H1 (cell line): ENCODE data around the gene URM1. TPM values are rescaled to one million over a fixed set of nuclear protein-coding genes. Genes with fewer than 3 reads are reported as not detected.

Source experiments
- CTCF ChIA-PET: fragments of 300-600 bp; sonication (Branson Sonifier 250); formaldehyde crosslinking; loops from one replicate; lab custom pipeline; 2021; ENCODE audit not compliant: partially characterized antibody; lab: Charles Lee
- POLR2A ChIA-PET: fragments of 300-600 bp; sonication (Branson Sonifier 250); formaldehyde crosslinking; loops from one replicate; lab custom pipeline; 2021; ENCODE audit warnings: inconsistent platforms; ENCODE audit not compliant: partially characterized antibody; lab: Charles Lee
- DNase-seq, 2 experiments: peaks; one replicate each; pipeline versions ENCODE4 v3.0.0 to v3.0.0-alpha.2; 2010 to 2022; ENCODE audit warnings: low spot score in 2 of 2, low read depth in 1 of 2, mixed read lengths in 1 of 2
- FAIRE-seq: peaks from 2 replicates; lab custom pipeline; 2011; peaks lifted over from hg19 to GRCh38; lab: Jason Lieb, UNC
- H2AFZ ChIP-seq: 2 replicates; pipeline ENCODE4 v1.8.1; 2012; ENCODE audit warnings: low read length, inconsistent platforms
- H2AK5ac ChIP-seq: 2 replicates; pipeline ENCODE4 v1.6.1; 2013; ENCODE audit warnings: low read depth, low read length
- H2BK120ac ChIP-seq: replicated peaks from 2 replicates; pipeline ENCODE3; 2013; ENCODE audit warnings: low read depth, low read length, inconsistent platforms
- H2BK12ac ChIP-seq: 2 replicates; pipeline ENCODE4 v1.6.1; 2013; ENCODE audit warnings: low read depth, low read length
- H2BK15ac ChIP-seq: 2 replicates; pipeline ENCODE4 v1.6.1; 2013; ENCODE audit warnings: low read length
- H2BK20ac ChIP-seq: 2 replicates; pipeline ENCODE4 v1.6.1; 2013; ENCODE audit warnings: low read length
- H2BK5ac ChIP-seq: 2 replicates; pipeline ENCODE4 v1.6.1; 2013; ENCODE audit warnings: low read depth, low read length
- H3K14ac ChIP-seq: 2 replicates; pipeline ENCODE4 v1.6.1; 2013; ENCODE audit warnings: inconsistent platforms; ENCODE audit not compliant: insufficient read length
- H3K18ac ChIP-seq: 2 replicates; pipeline ENCODE4 v1.6.1; 2013; ENCODE audit warnings: low read length; ENCODE audit errors: extremely low read depth
- H3K23ac ChIP-seq: 2 replicates; pipeline ENCODE4 v1.6.1; 2013; ENCODE audit warnings: inconsistent platforms; ENCODE audit not compliant: insufficient read length
- H3K23me2 ChIP-seq: 2 replicates; pipeline ENCODE4 v1.6.1; 2013; ENCODE audit warnings: low read depth, low read length
- H3K27ac ChIP-seq: 2 replicates; pipeline ENCODE4 v1.6.1; 2011; ENCODE audit warnings: low read depth, low read length, inconsistent platforms
- H3K27me3 ChIP-seq, 4 experiments: replicated peaks in 1 of 4; 1 replicate in 1 of 4; 2 replicates in 3 of 4; pipeline versions ENCODE4 v1.6.1 to v1.8.1; 2011 to 2013; ENCODE audit warnings: low read length in 3 of 4, mild to moderate bottlenecking in 3 of 4, inconsistent platforms in 2 of 4, mixed read lengths in 2 of 4, moderate library complexity in 1 of 4; ENCODE audit not compliant: control insufficient read depth in 3 of 4, insufficient read depth in 3 of 4; ENCODE audit errors: extremely low read depth in 1 of 4
- H3K36me3 ChIP-seq, 4 experiments: 2 replicates each; pipeline versions ENCODE4 v1.6.1 to v1.8.1; 2011 to 2013; ENCODE audit warnings: mild to moderate bottlenecking in 4 of 4, low read length in 3 of 4, moderate library complexity in 2 of 4, control low read depth in 1 of 4, inconsistent platforms in 1 of 4; ENCODE audit not compliant: insufficient read depth in 4 of 4, control insufficient read depth in 2 of 4
- H3K4ac ChIP-seq: replicated peaks from 2 replicates; pipeline ENCODE3; 2013; ENCODE audit warnings: low read length, low read depth, mixed read lengths, inconsistent platforms; ENCODE audit not compliant: insufficient read length
- H3K4me1 ChIP-seq, 4 experiments: replicated peaks in 1 of 4; 1 replicate in 1 of 4; 2 replicates in 3 of 4; pipeline versions ENCODE4 v1.6.1 to v1.8.1; 2011 to 2013; ENCODE audit warnings: low read length in 3 of 4, inconsistent platforms in 2 of 4, mixed read lengths in 1 of 4; ENCODE audit not compliant: insufficient read depth in 4 of 4, control insufficient read depth in 3 of 4
- H3K4me2 ChIP-seq, 2 experiments: 2 replicates each; pipeline versions ENCODE4 v1.6.1 to v1.8.1; 2011 to 2013; ENCODE audit warnings: low read depth in 2 of 2, low read length in 2 of 2, control low read depth in 1 of 2, inconsistent platforms in 1 of 2, mild to moderate bottlenecking in 1 of 2; ENCODE audit not compliant: insufficient read depth in 1 of 2
- H3K4me3 ChIP-seq, 4 experiments: fragments of 200-600, 300-600 bp in 1 of 4; sonication (generic), shearing (Covaris generic), sonication (Bioruptor Twin) in 1 of 4; 2 replicates each; pipeline versions ENCODE4 v1.5.1 to v1.8.1; 2011 to 2016; ENCODE audit warnings: low read length in 4 of 4, low read depth in 3 of 4, control low read depth in 2 of 4, inconsistent platforms in 2 of 4, mild to moderate bottlenecking in 2 of 4, mixed read lengths in 1 of 4, moderate library complexity in 1 of 4; ENCODE audit not compliant: insufficient read depth in 2 of 4; ENCODE audit errors: extremely low read depth in 1 of 4
- H3K56ac ChIP-seq: replicated peaks from 2 replicates; pipeline ENCODE3; 2013; ENCODE audit warnings: low read depth, mild to moderate bottlenecking, mixed read lengths, low read length, inconsistent platforms; ENCODE audit not compliant: insufficient read length
- H3K79me1 ChIP-seq: 2 replicates; pipeline ENCODE4 v1.6.1; 2013; ENCODE audit warnings: low read depth, low read length, control low read depth
- H3K79me2 ChIP-seq, 2 experiments: 2 replicates each; pipeline versions ENCODE4 v1.6.1 to v1.8.1; 2012 to 2013; ENCODE audit warnings: low read length in 2 of 2, mild to moderate bottlenecking in 2 of 2, inconsistent platforms in 1 of 2; ENCODE audit not compliant: insufficient read depth in 2 of 2, control insufficient read depth in 1 of 2
- H3K9ac ChIP-seq, 4 experiments: replicated peaks in 1 of 4; 1 replicate in 1 of 4; 2 replicates in 3 of 4; pipeline versions ENCODE4 v1.6.1 to v1.8.1; 2011 to 2013; ENCODE audit warnings: low read depth in 3 of 4, low read length in 3 of 4, control low read depth in 2 of 4, mild to moderate bottlenecking in 2 of 4, moderate library complexity in 2 of 4, inconsistent platforms in 1 of 4; ENCODE audit errors: extremely low read depth in 1 of 4
- H3K9me3 ChIP-seq, 2 experiments: 2 replicates each; pipeline versions ENCODE4 v1.6.1 to v1.8.1; 2012 to 2013; ENCODE audit warnings: mild to moderate bottlenecking in 2 of 2, moderate library complexity in 2 of 2, control low read depth in 1 of 2, inconsistent platforms in 1 of 2, low read depth in 1 of 2, low read length in 1 of 2, mixed read lengths in 1 of 2; ENCODE audit not compliant: insufficient read depth in 2 of 2
- H4K20me1 ChIP-seq, 2 experiments: replicated peaks in 1 of 2; 2 replicates each; pipeline versions ENCODE3 to v1.8.1; 2011 to 2013; ENCODE audit warnings: inconsistent platforms in 2 of 2, low read length in 2 of 2, mild to moderate bottlenecking in 1 of 2; ENCODE audit not compliant: insufficient read depth in 2 of 2, control insufficient read depth in 1 of 2
- H4K5ac ChIP-seq: 2 replicates; pipeline ENCODE4 v1.6.1; 2013; ENCODE audit warnings: low read length, low read depth, mixed read lengths, inconsistent platforms; ENCODE audit not compliant: insufficient read length
- H4K8ac ChIP-seq: 2 replicates; pipeline ENCODE4 v1.8.0; 2013; ENCODE audit warnings: mild to moderate bottlenecking, moderate library complexity, low read length, inconsistent platforms; ENCODE audit not compliant: insufficient read depth; ENCODE audit errors: extremely low read depth
- H4K91ac ChIP-seq: replicated peaks from 2 replicates; pipeline ENCODE3; 2013; ENCODE audit warnings: low read length, mixed read lengths, inconsistent platforms; ENCODE audit not compliant: insufficient read length
- CHD1 ChIP-seq: IDR thresholded peaks from 2 replicates; pipeline ENCODE4 v1.6.1; 2012; ENCODE audit warnings: low read depth, low read length, improper control_type of control experiment
- GTF2F1 ChIP-seq: IDR thresholded peaks from 2 replicates; pipeline ENCODE4 v1.6.1; 2012; ENCODE audit warnings: low read depth, low read length, improper control_type of control experiment, borderline replicate concordance
- KDM1A ChIP-seq: fragments of 200-600, 300-600 bp; sonication (generic); IDR thresholded peaks from 2 replicates; pipeline ENCODE4 v1.7.1; 2016; ENCODE audit warnings: mild to moderate bottlenecking, low read length, borderline replicate concordance
- SAP30 ChIP-seq: fragments of 300-600 bp; sonication (generic); IDR thresholded peaks from 2 replicates; pipeline ENCODE4 v1.7.1; 2012; ENCODE audit warnings: low read length, moderate library complexity, mild to moderate bottlenecking, inconsistent platforms; ENCODE audit not compliant: insufficient read depth, insufficient replicate concordance
- WGBS, 2 experiments: shearing (Covaris generic) in 1 of 2; methylation state at CpG; one replicate each; pipeline versions ENCODE4 v1.1.6 to v1.1.7; 2013 to 2015; ENCODE audit warnings: low lambda C conversion rate in 2 of 2, mixed read lengths in 2 of 2, inconsistent platforms in 1 of 2, low coverage in 1 of 2, missing lambda C conversion rate in 1 of 2; ENCODE audit not compliant: insufficient replicate concordance in 2 of 2, insufficient coverage in 1 of 2, insufficient read length in 1 of 2; ENCODE audit errors: extremely low coverage in 1 of 2, missing lambda C conversion rate in 1 of 2; 5-methylcytosine and 5-hydroxymethylcytosine counted together
- polyA plus RNA-seq, 7 experiments: library from polyadenylated mRNA; depleted of rRNA in 3 of 7; stranded (reverse) in 5 of 7; unstranded in 2 of 7; fragments of >200 nt in 5 of 7; fragments of 200-250 nt in 2 of 7; gene quantifications; 1 replicate in 5 of 7; 2 replicates in 1 of 7; 4 replicates in 1 of 7; pipeline versions ENCODE4 v1.2.1 to v1.2.3, GENCODE V29; 2011 to 2013; ENCODE audit warnings: missing spikeins in 2 of 7, mixed read lengths in 2 of 7
- total RNA-seq: library from RNA; stranded (reverse); fragmentation: NEBNext Ultra II Directional; extraction: Animal tissue kit (Norgen Biotek cat#: 25700); gene quantifications from 2 replicates; pipeline ENCODE4 v1.2.1, GENCODE V29; 2021

URM1 gene
- total and polyA plus RNA-seq, 2 of the 8 experiments (the other 6 are each of a cell fraction or from before 2014, with no cell fraction given): 58.3 to 62.3 TPM

GRCh38 chr9:128349125-128349524, 22.0 kb upstream of the URM1 start:
- CTCF ChIA-PET: interaction anchor here (0.6 to 8.7 kb wide), 4 partner anchors 11 to 155 kb away, joined by 3 to 127 read pairs (median 6); no protein-coding TSS in a partner anchor
- H3K9ac ChIP-seq: no peak overlapping the region
- H2BK12ac ChIP-seq: no peak overlapping the region
- H2AFZ ChIP-seq: no peak overlapping the region
- H4K20me1 ChIP-seq: peaks cover 0 to 4% of the 10 kb centered on the region in 2 experiments
- no peak overlapping the region for H3K4me2 ChIP-seq
- no peak overlapping the region for H4K5ac ChIP-seq
- no peak overlapping the region for H2BK15ac ChIP-seq
- H3K36me3 ChIP-seq: peaks cover 0 to 8% (median 2%) of the 10 kb centered on the region in 4 experiments; a peak in 4 of 8 replicates
- H3K4me3 ChIP-seq: no peak overlapping the region
- DNase-seq: no peak
- no peak overlapping the region for H3K18ac ChIP-seq
- no peak for FAIRE-seq
- H3K14ac ChIP-seq: no peak overlapping the region
- H3K27me3 ChIP-seq: no peaks in the 10 kb centered on the region
- POLR2A ChIA-PET: interaction anchor here (1.2 kb wide), 1 partner anchor 12 kb away, joined by 4 read pairs; no protein-coding TSS in a partner anchor
- H4K91ac ChIP-seq: no peak overlapping the region
- no peak overlapping the region for H3K56ac ChIP-seq
- no peaks in the 10 kb centered on the region for H3K79me1 ChIP-seq
- no peak overlapping the region for H2AK5ac ChIP-seq
- H3K27ac ChIP-seq: no peak overlapping the region
- 75% methylated on average over 2 of the region's 2 CpGs; no CpG with 5 or more reads in 1 of the 2 experiments for WGBS, 2 experiments
- H2BK120ac ChIP-seq: no peak overlapping the region
- H3K23me2 ChIP-seq: no peaks in the 10 kb centered on the region
- H3K79me2 ChIP-seq: no peaks in the 10 kb centered on the region
- no peak overlapping the region for H3K4ac ChIP-seq
- no peak overlapping the region for H4K8ac ChIP-seq
- no peak overlapping the region for H2BK20ac ChIP-seq
- H3K9me3 ChIP-seq: no peaks in the 10 kb centered on the region
- no peak overlapping the region for H2BK5ac ChIP-seq
- no peaks in the 10 kb centered on the region for H3K4me1 ChIP-seq
- no peak overlapping the region for H3K23ac ChIP-seq
- TF ChIP-seq GTF2F1: no peak
- TF ChIP-seq KDM1A: no peak
- no peak for TF ChIP-seq CHD1
- TF ChIP-seq SAP30: no peak
